PFSK-1 (cell line): ENCODE measurements around the gene IMPDH1.

Source experiments
- FOXP2 ChIP-seq: optimal IDR thresholded peaks from 2 replicates; pipeline ENCODE3; 2011; ENCODE audit warnings: borderline replicate concordance, control low read depth, inconsistent platforms; ENCODE audit not compliant: insufficient read depth; ENCODE audit errors: extremely low read length, extremely low read depth
- POLR2AphosphoS5 ChIP-seq: IDR thresholded peaks from 2 replicates; pipeline ENCODE4 v1.6.1; 2012; ENCODE audit warnings: low read depth, mild to moderate bottlenecking, control low read depth, low read length, moderate library complexity
- SIN3A ChIP-seq: IDR thresholded peaks from 2 replicates; pipeline ENCODE4 v1.6.1; 2012; ENCODE audit warnings: mild to moderate bottlenecking, low read length, moderate library complexity, borderline replicate concordance; ENCODE audit not compliant: insufficient read depth
- TAF1 ChIP-seq: IDR thresholded peaks from 2 replicates; pipeline ENCODE4 v1.6.1; 2012; ENCODE audit warnings: low read length, control low read depth, borderline replicate concordance; ENCODE audit not compliant: insufficient read depth
- TF ChIP-seq, protein P1 (sequence below), 2 experiments: IDR thresholded peaks; 2 replicates each; pipeline versions ENCODE4 v1.6.1 to v1.8.0; 2011 to 2012; ENCODE audit warnings: low read depth in 2 of 2, low read length in 2 of 2, control low read depth in 1 of 2, inconsistent platforms in 1 of 2, mild to moderate bottlenecking in 1 of 2, moderate library complexity in 1 of 2; ENCODE audit not compliant: insufficient read depth in 1 of 2

The IMPDH1 gene

DNA sequence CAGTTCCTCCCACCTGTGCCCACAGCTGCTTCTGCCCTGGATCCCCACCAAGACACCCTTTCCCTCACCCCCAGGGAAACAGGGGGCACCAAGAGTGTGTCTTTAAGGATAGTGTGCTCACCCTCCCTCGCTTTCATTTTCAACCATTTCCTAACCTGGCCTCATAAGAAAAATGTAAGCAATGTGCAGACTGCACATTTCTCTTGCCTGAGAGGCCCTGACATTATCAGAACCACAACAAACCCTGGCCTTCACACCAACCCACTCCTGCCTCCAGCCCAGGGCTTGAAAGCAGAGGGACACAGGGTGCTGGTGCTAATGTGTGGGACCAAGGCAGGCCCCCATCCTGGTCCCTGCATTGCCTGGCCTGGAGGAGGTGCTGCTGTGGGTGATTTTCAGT lies 11.0 kb upstream of the IMPDH1 start:
- no peak for TF ChIP-seq SIN3A
- TF ChIP-seq FOXP2: no peak
- TF ChIP-seq POLR2AphosphoS5: no peak
- TF ChIP-seq, protein P1, sequence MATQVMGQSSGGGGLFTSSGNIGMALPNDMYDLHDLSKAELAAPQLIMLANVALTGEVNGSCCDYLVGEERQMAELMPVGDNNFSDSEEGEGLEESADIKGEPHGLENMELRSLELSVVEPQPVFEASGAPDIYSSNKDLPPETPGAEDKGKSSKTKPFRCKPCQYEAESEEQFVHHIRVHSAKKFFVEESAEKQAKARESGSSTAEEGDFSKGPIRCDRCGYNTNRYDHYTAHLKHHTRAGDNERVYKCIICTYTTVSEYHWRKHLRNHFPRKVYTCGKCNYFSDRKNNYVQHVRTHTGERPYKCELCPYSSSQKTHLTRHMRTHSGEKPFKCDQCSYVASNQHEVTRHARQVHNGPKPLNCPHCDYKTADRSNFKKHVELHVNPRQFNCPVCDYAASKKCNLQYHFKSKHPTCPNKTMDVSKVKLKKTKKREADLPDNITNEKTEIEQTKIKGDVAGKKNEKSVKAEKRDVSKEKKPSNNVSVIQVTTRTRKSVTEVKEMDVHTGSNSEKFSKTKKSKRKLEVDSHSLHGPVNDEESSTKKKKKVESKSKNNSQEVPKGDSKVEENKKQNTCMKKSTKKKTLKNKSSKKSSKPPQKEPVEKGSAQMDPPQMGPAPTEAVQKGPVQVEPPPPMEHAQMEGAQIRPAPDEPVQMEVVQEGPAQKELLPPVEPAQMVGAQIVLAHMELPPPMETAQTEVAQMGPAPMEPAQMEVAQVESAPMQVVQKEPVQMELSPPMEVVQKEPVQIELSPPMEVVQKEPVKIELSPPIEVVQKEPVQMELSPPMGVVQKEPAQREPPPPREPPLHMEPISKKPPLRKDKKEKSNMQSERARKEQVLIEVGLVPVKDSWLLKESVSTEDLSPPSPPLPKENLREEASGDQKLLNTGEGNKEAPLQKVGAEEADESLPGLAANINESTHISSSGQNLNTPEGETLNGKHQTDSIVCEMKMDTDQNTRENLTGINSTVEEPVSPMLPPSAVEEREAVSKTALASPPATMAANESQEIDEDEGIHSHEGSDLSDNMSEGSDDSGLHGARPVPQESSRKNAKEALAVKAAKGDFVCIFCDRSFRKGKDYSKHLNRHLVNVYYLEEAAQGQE (IDR thresholded peaks at IDR 0.05; ENCODE audit: insufficient read depth in 1 of 2, low read depth in 2 of 2, low read length in 2 of 2): no peak
- TF ChIP-seq TAF1: no peak

DNA sequence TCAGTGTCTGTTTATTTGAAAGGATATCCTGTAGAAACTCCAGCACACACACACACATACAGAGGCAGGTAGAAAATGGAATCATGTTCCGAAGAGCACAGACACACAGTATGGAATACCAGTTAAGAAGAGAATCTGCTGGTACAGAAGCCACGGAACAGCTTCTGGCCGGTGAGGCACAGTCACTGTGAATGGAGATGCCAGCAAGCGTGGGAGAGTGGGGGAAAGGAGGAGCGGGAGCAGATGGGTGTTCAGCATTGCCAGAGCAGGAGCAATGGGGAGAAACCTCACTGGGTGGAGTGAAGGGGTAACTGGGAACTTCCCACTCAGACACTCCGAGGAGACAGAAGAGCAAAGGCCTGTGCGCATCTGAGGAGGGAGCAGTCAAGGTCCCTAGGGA lies 9.5 kb upstream of the IMPDH1 start:
- TF ChIP-seq TAF1 (no peak), FOXP2 (no peak), POLR2AphosphoS5 (no peak), SIN3A (no peak)
- TF ChIP-seq, protein P1 (IDR thresholded peaks at IDR 0.05; ENCODE audit: insufficient read depth in 1 of 2, low read depth in 2 of 2, low read length in 2 of 2): no peak

DNA sequence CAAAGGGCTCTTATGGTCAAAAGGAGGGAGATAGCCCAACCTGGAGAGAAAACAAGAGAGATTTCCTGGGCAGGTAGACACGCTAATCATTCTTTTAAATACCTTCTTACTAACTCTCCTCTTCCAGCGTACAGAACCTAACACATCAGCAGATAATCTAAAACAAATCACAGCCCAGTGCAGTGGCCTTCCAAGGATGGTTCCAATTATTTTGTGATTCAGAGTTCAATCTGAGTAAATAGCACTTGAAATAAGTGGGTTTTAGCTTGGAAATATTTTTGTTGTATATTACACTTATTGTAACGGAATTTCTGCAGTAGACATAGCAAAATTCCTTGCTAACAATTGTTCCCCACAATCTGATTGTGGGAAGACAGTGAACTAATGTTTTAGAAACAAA lies 7.3 kb upstream of the IMPDH1 start:
- TF ChIP-seq POLR2AphosphoS5 (no peak), FOXP2 (no peak), TAF1 (no peak), SIN3A (no peak)
- TF ChIP-seq, protein P1 (IDR thresholded peaks at IDR 0.05; ENCODE audit: insufficient read depth in 1 of 2, low read depth in 2 of 2, low read length in 2 of 2): no peak

DNA sequence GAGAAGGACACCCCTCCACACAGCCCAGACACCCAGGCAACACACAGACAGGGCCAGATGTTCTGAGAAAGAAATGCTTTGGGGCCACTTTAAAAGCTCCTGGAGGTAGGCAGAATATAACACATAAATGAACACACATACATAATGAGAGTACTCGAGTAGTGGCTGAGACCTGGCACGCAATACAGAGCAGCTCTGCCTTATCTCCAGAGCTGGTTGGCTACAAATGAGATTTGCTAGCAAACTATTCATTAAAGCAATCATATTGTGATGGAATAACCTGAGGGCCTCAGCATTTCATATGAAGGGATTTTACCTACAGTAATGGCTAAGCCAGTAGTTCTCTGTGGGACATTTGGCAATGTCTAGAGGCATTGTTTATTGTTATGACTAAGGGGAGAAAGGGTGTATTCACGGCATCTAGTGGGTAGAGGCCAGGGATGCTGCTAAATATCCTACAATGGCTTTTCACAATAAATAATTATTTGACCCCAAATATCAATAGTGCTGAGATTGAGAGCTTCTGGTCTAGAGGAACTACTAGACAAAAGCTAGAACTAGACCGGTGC lies 5.5 kb upstream of the IMPDH1 start:
- TF ChIP-seq, protein P1 (IDR thresholded peaks at IDR 0.05; ENCODE audit: insufficient read depth in 1 of 2, low read depth in 2 of 2, low read length in 2 of 2): no peak
- TF ChIP-seq POLR2AphosphoS5: no peak
- no peak for TF ChIP-seq SIN3A
- no peak for TF ChIP-seq TAF1
- TF ChIP-seq FOXP2: no peak

DNA sequence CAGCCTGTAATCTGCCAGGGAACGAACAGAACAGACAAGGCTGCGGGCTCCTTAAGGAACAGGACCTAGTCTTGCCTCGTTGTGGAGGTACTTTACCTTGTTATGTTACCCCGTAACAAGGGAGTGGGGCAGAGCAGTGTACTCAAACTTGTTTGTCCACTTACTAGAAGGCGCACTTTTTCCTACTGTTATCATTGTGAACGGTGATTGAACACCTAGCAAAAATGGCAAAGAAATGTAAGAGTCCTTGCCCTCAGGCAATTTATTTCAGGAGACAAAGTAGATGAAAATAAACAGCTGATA lies 620 bp upstream of the IMPDH1 start:
- TF ChIP-seq FOXP2 (no peak), SIN3A (no peak), POLR2AphosphoS5 (no peak), TAF1 (no peak)
- TF ChIP-seq, protein P1 (IDR thresholded peaks at IDR 0.05; ENCODE audit: insufficient read depth in 1 of 2, low read depth in 2 of 2, low read length in 2 of 2): no peak
